Measurements from ENCODE around the gene PLD1.
"Not testable (repeated sequence)": the region's sequence is repeated elsewhere in the genome, so short reads cannot be mapped to it uniquely, and the experiment has no call there.

Gene PLD1

GRCh38 chr3:171695426-171695825, 114.9 kb downstream of the PLD1 start:
- no peak for DNase-seq

GRCh38 chr3:171694888-171695287, 115.4 kb downstream of the PLD1 start:
- DNase-seq, result no peak

GRCh38 chr3:171692551-171692950, 117.7 kb downstream of the PLD1 start:
- DNase-seq, result not testable (repeated sequence)

GRCh38 chr3:171691485-171691884, 118.8 kb downstream of the PLD1 start:
- no peak for DNase-seq

GRCh38 chr3:171690281-171690680, 120.0 kb downstream of the PLD1 start:
- no peak for DNase-seq

- DNase-seq, result no peak
These were observed 121.7 kb downstream of the PLD1 start for GRCh38 chr3:171688593-171688992.

- DNase-seq, result no peak
These were observed 122.3 kb downstream of the PLD1 start for GRCh38 chr3:171688002-171688401.

GRCh38 chr3:171687581-171687980, 122.7 kb downstream of the PLD1 start:
- no peak for DNase-seq

- no peak for DNase-seq
These were observed 123.2 kb downstream of the PLD1 start for GRCh38 chr3:171687064-171687463.

- no peak for DNase-seq
These were observed 125.0 kb downstream of the PLD1 start for GRCh38 chr3:171685116-171685895.

GRCh38 chr3:171684221-171684620, 126.1 kb downstream of the PLD1 start:
- no peak for DNase-seq

- DNase-seq, result no peak
These were observed 127.5 kb downstream of the PLD1 start for GRCh38 chr3:171682743-171683142.

GRCh38 chr3:171680726-171681411, 129.4 kb downstream of the PLD1 start:
- DNase-seq, result no peak

- DNase-seq, result no peak
These were observed 131.3 kb downstream of the PLD1 start for GRCh38 chr3:171678971-171679492.

GRCh38 chr3:171677706-171678105, 132.6 kb downstream of the PLD1 start:
- no peak for DNase-seq

GRCh38 chr3:171676601-171677175, 133.6 kb downstream of the PLD1 start:
- DNase-seq, result no peak

- no peak for DNase-seq
These were observed 136.3 kb downstream of the PLD1 start for GRCh38 chr3:171673951-171674350.

- no peak for DNase-seq
These were observed 137.7 kb downstream of the PLD1 start for GRCh38 chr3:171672538-171672937.

GRCh38 chr3:171672124-171672523, 138.2 kb downstream of the PLD1 start:
- DNase-seq, result no peak

GRCh38 chr3:171671709-171672108, 138.6 kb downstream of the PLD1 start:
- no peak for DNase-seq

GRCh38 chr3:171666516-171666915, 143.8 kb downstream of the PLD1 start:
- DNase-seq, result no peak

GRCh38 chr3:171663805-171664204, 146.5 kb downstream of the PLD1 start:
- no peak for DNase-seq

GRCh38 chr3:171661484-171661883, 148.8 kb downstream of the PLD1 start:
- no peak for DNase-seq

GRCh38 chr3:171660188-171660587, 150.1 kb downstream of the PLD1 start:
- no peak for DNase-seq

Measured in C1 segment of cervical spinal cord (tissue), 14 donors.